Stimulated activated CD4-positive, alpha-beta T cell treated with anti-CD3 and anti-CD28 coated beads, Interleukin-4, amount 100 ng/mL, for 48 hours (primary cell): ENCODE results near the gene KCNAB1.
"Not testable (repeated sequence)": the region's sequence is repeated elsewhere in the genome, so short reads cannot be mapped to it uniquely, and the experiment has no call there.

Experiments used
- DNase-seq, 2 donors: peaks; one replicate each; pipeline ENCODE4 v3.0.0-alpha.2; 2020; ENCODE audit warnings: low read depth in 2 of 2

Gene KCNAB1

GRCh38 chr3:156176048-156176447 lies 55.7 kb downstream of the KCNAB1 start:
- DNase-seq, result no peak

GRCh38 chr3:156176629-156177210 lies 56.3 kb downstream of the KCNAB1 start:
- no peak for DNase-seq

GRCh38 chr3:156180077-156180476 lies 59.7 kb downstream of the KCNAB1 start:
- DNase-seq, result no peak

- DNase-seq, result no peak
These were observed 61.1 kb downstream of the KCNAB1 start for GRCh38 chr3:156181509-156181908.

- no peak for DNase-seq
These were observed 63.0 kb downstream of the KCNAB1 start for GRCh38 chr3:156183396-156183795.

GRCh38 chr3:156184156-156184555 lies 63.8 kb downstream of the KCNAB1 start:
- no peak for DNase-seq

DNA sequence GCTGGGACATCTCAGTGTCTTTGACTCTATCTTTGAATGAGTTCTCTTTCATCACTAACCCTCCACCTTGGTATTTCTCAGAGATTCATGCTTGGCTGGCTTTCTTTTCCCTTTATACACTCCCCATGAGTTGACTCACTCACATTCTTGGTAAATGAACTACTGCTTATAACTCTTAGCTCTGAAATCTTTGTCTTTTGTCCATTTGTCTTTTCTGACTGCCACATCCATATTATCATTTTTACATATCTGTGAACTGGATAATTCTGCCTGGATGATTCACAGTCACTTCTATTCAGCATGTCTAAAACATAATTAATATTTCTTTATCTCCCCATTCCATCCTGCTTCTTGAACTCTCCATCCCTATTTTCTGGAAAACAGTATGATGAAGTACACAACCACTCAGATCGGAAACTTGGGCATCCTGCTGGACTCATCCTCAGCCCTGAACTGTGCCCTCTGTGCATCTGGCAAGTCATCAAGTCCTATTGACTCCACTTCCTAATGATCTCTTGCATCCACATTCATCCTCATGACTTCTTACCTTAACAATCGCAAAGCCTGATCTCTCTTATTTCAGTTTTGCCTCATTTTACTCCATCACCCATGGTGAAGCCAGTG lies 66.9 kb downstream of the KCNAB1 start:
- no peak for DNase-seq

DNA sequence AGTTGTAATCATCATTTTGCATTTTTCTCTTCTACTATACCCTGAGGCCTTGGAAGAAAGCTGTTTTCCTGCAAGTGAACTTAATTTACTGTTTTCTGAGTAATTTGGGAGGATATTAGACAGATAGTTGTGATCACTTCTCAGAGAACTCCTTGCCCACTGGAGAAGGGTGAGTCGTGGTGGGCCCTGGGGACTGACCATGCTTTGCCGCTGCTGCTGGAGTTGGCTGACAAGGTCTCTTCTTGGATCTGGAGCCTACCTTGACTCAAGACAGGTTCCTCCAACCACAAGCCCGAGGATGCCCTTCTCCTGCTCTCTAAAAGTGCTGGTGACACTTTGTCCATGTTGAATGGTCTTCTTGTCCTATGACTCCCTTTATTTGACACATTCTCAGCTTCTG lies 68.4 kb downstream of the KCNAB1 start:
- DNase-seq, result no peak

- DNase-seq, result no peak
These were observed 69.5 kb downstream of the KCNAB1 start for GRCh38 chr3:156189927-156190326.

DNA sequence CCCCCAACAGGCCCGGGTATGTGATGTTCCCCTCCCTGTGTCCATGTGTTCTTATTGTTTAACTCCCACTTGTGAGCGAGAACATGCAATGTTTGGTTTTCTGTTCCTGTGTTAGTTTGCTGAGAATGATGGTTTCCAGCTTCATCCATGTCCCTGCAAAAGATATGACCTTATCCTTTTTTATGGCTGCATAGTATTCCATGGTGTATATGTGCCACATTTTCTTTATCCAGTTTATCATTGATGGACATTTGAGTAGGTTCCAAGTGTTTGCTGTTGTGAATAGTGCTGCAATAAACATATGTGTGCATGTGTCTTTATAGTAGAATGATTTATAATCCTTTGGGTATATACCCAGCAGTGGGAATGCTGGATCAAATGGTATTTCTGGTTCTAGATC lies 74.6 kb downstream of the KCNAB1 start:
- not testable (repeated sequence) for DNase-seq

GRCh38 chr3:156197152-156197551 lies 76.8 kb downstream of the KCNAB1 start:
- DNase-seq, result not testable (repeated sequence)

DNA sequence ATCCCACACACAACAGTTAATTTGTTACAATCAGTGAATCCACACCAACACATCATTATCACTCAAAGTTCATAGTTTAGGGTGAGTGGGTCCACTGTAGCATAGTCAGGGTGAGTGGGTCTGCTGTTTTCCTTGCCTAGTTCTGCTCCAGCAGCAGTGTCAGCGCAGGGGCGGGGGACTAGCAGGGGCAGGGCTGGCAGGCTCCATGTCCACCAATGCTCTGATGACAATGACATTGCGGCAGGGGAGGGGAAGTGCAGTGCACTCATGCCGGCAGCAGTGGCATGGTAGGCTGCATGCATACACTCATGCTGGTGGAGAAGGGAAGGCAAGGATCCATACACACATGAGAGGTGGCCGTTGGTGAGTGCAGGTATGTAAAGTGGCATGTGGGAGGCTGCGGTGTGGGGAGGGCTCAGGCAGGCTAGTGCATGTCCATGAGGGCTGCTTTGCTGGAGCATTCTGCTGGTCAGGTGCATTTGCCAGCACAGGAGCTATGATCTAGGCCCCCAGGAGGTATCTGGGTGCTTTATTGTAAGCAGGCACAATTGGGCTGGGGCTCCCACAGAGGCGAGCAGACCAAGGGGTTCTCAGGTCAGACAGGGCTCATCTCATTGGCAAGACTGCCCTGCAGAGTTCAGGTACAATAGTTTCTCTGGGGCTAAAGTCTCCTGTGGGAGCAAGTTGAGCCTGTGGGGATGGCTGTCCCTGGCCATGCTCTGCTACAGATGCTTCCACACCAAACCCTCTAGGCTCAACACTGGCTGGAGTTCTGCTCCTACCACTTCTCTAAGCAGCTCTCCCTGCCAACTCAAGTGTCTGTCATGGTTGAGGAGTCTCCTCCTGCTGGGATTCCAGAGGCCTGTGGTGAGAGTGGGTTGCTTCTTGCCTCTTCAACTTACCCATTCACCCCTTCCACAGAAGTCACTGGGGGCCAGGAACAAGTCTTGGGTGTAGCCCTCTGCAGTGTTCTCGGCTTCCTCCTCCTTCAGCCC lies 81.3 kb downstream of the KCNAB1 start:
- DNase-seq, result no peak

DNA sequence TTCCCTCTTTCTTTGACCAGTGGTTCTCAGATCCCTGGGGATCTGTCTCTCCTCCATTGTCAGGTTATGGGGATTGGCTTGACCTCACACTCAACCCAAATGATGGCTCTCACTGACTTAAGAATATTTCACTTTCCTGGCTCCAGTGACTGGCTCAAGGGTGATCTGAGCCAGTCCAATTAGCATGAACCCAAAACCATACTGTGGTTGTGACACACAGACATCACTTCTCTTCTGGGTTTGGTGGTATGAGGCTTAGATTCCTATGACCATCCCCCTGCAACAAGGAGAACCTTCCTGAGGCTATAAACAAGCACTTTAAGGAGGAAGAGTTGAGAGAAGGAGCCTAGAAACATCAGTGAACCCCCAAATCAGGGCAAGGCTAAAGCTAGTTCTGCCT lies 85.8 kb downstream of the KCNAB1 start:
- DNase-seq, result no peak

DNA sequence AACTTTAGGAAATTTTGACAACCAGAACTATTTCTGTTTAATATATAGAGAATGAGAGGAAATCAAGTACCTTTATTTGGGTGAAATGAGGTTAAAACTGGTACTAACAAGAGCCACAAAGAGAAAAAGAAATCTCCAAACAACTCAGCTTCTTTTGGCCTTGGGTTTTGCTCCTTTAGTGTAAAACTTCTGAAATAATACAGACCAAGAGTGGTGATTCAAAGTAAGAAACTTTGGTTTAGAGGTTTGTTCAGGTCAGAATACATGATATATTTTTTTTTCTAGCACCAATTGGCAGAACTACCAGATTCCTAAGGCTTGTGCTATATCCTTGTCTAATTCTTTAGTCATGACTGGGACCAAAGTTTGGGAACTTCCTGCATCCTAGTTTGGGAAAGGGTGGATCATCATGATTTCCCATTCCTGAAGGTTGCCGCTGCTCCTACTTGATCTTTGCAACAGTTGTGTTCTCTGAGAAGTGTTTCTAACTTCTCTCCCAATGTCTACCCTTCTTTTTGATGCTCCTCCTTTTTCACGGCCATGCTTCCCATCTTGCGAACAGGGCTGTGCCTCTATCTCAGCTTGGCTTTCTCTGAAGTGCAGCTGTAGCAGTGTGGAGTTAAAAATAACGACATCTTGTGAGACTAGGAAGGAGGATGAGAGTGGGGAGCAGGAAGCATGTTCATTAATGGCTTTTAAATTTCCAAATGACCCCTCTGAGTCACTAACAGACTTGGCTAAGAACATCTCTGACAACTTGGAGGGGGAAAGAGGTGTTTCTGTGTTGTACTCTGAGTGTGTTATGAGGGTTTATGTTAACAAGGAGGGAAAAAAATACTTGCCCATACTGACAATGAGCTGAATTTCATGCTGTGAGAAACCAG lies 87.7 kb downstream of the KCNAB1 start:
- DNase-seq, result no peak

GRCh38 chr3:156209631-156210335 lies 89.4 kb downstream of the KCNAB1 start:
- no peak for DNase-seq

DNA sequence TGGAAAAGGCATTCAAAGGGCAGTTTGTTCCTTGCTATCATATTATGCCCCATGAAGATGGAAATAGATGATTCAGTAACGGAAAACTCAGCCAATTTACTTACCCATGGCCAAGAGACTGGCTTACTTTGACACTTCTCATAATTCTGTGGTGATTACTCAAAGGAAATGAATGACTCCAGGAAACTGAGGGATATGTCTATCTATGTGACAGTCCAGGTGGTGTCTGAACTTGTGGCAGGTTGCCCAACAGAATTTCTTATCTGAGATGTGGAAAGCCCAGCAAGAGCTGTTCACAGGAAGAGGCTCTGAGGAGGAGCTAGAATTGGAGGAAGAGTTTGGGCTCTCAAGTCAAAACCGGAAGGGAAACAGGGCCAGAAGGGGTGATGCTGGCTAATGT lies 91.2 kb downstream of the KCNAB1 start:
- DNase-seq, result no peak

- no peak for DNase-seq
These were observed 94.3 kb downstream of the KCNAB1 start for GRCh38 chr3:156214676-156215075.

GRCh38 chr3:156215751-156216150 lies 95.4 kb downstream of the KCNAB1 start:
- no peak for DNase-seq

DNA sequence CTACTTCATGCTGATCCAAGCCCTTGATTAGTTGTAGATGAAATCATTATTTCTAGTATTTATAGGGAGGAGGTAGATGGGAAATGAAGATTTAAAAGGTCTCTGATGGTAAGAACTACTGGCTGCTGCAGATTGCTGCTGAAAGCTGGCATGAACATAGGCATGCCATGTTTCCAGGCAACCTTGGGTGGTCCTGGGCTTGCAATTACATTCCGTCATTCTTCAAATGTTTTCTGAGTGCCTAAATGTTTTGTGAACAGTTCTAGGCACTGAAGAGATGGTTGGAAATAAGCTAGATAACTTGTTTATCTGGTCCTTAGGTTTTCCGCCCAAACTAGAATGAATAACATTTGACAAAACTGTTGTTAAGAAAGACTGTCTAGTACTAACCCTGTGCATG lies 95.8 kb downstream of the KCNAB1 start:
- DNase-seq, result no peak

GRCh38 chr3:156216852-156217251 lies 96.5 kb downstream of the KCNAB1 start:
- no peak for DNase-seq
